DOHH2 (cell line): ENCODE results near the gene LRRC7.

Source experiments
- CTCF ChIP-seq: fragments of 200-600 bp; sonication (generic); IDR thresholded peaks from one replicate; pipeline ENCODE4 v1.5.1; 2014; ENCODE audit warnings: antibody characterized with exemption, mild to moderate bottlenecking, low read depth, low read length; ENCODE audit not compliant: poor library complexity, severe bottlenecking
- EZH2phosphoT487 ChIP-seq: fragments of 200-600 bp; sonication (generic); IDR thresholded peaks from 2 replicates; pipeline ENCODE4 v1.6.1; 2017; ENCODE audit warnings: borderline replicate concordance, mild to moderate bottlenecking, antibody characterized with exemption, low read length, moderate library complexity, mixed read lengths

DNA sequence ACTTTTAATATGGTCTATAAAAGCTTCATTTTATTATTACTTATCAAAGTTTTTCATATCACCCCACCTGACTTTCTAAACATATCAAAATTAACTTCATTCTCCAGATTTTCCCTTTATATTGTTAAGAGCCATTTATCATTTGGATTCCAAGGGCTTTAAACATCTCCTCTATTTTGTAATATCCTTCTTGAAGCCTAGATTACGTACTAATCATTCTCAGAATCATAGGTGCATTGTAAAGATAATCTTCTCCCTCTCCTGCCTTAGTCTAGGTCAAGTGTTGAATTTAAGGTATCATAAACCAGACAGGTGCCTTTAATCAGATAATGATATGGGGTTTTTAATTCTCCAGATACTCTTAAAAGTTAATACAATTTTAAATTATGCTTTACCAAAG lies 509.3 kb downstream of the LRRC7 start:
- no peak for TF ChIP-seq EZH2phosphoT487
- no peak for TF ChIP-seq CTCF
